Islet precursor cell (in vitro differentiated cells): ENCODE data around the gene ACTL10.

Source experiments
- DNase-seq: peaks from one replicate; pipeline ENCODE4 v3.0.0-alpha.2; 2018

Gene ACTL10

DNA sequence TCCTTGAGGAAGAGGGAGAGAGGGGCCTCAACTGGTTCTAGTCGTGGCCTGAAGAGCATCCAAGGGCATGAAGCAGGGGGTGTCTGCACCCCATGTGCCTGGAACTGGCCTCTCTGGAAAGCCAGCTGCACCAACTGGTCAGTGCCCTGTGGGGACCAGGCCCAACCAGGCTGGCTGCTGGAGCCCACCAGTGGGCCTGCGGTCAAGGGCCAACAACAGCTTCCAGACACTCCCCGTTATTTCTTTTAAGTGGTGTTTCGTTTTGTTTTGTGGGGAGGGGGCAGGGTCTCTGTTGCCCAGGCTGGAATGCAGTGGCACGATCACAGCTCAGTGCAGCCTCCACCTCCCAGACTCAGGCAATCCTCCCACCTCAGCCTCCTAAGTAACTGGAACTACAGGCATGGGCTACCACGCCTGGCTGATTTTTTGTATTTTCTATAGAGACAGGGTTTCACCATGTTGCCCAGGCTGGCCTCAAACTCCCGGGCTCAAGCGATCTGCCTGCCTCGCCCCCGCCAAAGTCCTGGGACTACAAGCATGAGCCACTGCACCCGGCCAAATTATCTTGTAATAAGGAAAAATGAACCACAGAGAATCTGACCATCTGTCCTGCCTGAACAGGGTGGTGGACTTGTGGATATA is 16.5 kb upstream of the ACTL10 start:
- no peak for DNase-seq

- DNase-seq: no peak
These were observed 15.8 kb upstream of the ACTL10 start for GRCh38 chr20:33650753-33651561.

DNA sequence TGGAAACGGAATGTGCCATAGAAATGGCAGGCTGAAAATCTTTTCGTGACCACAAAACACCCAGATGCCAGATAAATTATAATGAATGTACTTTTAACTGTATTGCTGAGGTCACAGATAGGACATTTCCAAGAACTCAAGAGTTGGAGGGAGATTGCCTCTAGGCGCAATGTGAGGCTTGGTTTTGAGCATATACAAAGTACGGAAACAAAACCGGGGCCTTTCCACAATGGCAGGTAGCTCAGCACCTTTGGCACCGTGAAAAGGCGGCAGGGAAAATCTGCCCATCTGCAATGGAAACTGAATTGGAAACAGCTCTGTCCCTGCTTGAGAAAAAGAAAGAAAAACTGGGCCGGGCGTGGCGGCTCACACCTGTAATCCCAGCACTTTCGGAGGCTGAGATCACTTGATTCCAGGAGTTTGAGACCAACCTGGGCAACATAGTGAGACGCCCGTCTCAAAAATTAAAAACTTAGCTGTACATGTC is 15.1 kb upstream of the ACTL10 start:
- DNase-seq: no peak

- peak; percentile 86 for DNase-seq
These were observed 13.4 kb upstream of the ACTL10 start for GRCh38 chr20:33653218-33653899.

DNA sequence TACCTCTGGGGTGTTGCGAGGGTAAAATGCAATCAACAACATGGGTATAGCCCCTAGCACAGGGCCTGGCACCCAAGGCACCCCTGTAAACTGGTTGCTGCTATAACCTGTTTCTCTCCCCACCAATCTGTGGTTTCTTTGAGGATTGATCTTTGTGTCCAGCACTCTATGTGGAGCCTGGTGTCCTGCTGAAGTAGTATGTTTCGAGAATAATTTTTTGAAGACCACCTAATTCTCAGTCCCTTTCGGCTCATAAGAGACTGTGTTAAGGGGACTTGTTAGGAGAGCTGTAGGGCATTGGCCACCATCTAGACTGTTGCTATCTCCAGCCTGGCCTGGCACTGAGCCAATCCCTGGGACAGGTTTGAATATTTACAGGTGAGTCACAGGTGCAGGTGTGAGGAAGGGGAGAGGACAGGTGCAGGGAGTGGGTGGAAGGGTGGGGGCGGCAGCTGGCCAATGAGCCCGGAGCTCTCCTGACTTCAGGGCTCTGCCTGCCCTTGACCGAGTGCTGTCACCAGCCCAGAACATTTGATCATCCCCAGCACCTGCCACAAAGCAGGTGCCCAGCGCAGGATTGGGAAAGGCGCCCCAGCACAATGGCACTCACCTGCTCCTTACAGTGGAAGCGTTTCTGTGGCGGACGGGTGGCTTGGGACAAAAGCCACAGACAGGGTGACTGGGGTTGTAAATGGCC is 12.7 kb upstream of the ACTL10 start:
- DNase-seq: no peak

DNA sequence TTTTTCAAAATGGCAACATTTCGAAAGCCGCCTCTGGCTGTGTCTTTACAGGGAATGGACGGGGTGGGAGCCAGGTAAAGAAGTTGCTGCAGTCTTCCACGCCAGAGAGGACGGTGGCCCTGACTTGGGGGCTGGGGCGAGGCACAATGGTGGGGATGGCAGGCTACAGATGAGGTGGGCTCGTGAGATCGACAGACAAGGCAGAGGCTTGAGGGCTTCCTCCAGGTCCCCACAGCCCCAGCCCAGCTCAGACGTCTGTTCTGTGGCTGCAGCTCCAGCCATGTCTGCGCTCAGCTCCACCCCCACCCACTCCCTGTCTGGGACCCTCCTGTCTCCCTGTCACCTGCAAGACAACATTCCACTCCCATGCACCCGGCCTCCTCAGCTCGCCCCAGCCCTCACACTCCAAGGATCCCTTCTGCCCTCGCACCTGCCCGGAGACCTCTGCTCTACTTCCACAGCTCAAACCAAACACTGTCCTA is 12.0 kb upstream of the ACTL10 start:
- DNase-seq: peak; percentile 74

GRCh38 chr20:33655164-33655563 is 11.6 kb upstream of the ACTL10 start:
- no peak for DNase-seq

DNA sequence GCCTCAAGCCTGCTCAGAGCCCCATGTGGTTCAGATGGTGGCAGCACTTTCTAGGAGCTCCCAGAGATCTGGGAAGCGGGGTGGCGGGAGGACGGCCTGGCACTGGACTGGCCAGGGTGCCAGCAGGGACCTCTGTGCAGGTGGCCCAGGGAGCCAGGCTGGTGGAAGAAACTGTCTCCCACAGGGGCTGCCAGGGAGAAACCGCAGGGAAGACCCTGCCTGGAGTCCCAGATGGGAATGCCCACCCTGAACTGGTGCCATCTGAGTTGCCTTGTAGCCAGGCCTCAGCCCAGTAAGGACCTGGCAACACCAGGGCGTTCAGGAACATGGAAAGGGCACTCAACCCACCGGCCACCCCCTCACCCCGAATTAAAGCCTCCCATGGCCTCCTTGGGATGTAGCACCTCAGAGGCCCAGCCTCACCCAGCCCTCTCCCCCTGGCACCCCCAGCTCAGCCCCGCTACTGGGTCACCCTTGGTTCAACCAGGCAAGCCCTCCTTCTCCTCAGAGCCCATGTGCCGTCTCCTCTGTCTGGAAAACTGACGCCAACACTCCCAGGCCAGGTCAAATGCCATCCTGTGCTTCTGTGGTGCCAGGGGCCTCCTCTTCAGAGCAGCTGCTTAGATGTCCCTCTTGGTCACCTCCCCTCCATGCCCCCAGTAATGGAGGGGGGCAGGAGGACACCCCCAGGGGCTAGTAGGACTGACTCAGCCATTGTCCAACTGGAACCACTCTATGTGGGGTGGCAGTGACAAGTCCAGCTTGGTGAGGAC is 10.5 kb upstream of the ACTL10 start:
- DNase-seq: no peak

DNA sequence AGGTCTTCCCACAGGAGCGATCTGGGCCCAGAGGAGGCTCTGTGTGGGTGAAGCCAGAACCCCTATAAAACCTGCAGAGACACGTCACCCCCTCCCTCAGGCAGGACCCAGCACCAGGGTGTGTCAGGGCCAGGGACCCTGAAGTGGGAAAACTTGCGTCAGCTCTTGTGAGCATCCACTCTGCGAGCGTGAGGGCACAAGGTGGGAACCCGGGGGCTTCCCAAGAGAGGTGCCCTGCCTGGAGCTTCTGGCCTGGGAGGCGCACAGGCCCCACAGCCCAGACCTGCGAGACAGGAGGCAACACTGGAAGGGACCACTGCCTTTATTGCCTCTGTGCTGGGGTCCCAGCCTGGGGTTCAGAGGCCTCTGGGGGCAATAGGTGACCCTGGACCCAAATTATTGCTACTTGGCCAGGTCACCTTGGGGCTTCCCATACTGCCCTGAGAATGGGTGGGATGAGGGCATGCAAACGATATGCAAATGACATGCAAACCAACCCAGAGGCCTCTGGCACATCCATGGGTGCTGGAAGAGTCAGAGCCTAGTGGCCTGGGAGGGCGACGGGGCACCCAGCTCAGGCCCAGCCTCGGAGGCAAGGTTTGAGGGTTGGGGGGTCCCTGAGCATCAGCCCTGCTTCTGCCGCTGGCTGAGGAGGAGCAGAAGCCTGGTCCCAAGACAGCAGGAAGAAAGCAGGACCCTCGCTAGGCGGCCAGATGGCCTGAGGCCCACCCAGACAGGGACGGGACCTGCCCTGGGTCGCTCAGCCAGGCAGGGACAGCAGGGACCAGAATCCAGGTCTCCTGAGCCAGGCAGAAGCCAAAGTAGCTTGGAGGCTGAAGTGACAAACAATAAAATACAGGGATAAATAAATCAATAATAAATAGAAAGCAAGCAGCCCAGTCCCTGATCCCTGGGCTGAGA is 9.7 kb upstream of the ACTL10 start:
- DNase-seq: no peak

DNA sequence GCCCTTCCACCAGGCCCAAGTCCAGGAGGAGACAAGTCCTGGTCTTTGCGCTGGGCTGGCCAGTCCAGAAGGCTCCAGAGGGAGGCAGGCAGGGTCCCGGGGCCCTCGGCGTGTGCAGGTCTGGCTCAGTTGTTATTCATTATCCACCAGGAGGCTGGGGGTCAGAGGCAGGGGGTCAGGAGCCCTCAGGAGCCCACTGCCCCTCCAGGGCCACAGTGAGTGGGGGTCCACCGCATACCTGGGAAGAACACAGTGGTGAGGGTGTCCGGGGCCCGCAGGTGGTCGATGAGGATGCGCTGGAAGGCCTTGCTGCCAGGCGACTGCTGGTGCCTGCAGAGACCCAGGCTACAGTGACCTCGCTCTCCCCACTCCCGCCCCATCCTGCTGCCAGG is 9.0 kb upstream of the ACTL10 start:
- DNase-seq: no peak

DNA sequence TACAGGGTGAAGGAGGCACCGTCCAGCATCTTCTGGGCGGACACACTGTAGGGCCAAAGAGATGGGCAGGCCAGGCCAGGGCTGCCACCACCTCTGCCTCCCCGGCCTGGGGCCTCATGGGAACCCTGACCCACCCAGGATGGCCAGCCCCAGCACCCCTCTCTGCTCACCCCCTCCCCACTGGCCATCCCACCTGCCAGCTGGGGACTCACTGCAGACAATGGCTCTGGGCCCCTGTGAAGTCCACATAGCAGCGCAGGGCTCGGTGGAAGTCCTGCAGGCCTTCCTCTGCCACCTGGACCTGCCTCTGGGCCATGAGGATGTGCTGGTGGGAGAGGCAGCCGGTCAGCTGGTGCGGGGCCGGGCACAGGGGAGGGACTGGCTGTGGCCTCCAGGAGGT is 8.2 kb upstream of the ACTL10 start:
- no peak for DNase-seq

DNA sequence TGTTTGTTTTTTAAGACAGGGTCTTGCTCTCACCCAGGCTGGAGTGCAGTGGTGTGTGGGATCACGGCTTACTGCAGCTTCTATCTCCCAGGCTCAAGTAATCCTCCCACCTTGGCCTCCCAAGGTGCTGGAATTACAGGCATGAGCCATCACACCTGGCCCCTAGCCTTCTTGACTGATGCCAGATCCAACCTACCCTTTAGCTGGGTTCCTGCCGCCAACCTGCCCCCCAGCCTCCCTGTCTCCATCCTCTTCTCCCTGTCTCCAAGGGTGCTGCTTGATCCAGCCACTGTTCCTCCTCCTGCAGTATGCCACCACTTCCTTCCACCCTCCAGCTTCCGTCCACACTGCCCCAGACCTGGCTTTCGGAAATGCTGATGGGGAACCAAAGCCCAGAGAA is 7.8 kb upstream of the ACTL10 start:
- no peak for DNase-seq

GRCh38 chr20:33659341-33660034 is 7.3 kb upstream of the ACTL10 start:
- no peak for DNase-seq

DNA sequence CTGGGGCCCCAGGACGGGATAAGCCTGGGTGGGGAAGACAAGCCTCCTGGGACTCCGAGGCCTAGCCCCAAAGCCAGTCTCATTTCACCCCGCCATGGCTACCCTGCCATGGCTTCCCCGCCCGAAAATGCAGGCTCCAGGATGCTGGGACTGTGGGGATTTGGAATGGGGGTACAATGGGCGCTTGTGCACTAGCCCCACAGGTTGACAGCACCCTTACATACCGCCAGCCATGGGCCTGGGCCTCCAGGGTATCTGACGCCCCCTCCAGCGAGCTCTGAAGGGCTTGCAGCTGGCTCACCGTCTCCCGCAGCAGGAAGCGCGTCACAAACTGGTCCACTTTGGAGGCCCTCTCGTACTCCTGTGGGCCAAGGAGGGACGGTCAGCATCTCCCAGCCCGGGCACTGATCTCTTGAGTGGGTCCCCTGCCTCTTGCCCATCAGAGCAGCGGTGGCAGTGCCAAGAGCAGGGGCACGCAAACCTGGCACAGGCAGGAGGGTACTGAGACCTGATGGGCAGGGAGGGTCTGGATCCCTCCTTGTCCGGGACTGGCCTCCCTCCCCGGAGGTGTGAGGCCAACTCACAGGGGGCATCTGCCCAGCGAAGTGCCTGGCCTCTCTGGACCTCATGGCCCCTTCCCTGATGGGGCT is 6.6 kb upstream of the ACTL10 start:
- no peak for DNase-seq

GRCh38 chr20:33660685-33661058 is 6.1 kb upstream of the ACTL10 start:
- DNase-seq: no peak

DNA sequence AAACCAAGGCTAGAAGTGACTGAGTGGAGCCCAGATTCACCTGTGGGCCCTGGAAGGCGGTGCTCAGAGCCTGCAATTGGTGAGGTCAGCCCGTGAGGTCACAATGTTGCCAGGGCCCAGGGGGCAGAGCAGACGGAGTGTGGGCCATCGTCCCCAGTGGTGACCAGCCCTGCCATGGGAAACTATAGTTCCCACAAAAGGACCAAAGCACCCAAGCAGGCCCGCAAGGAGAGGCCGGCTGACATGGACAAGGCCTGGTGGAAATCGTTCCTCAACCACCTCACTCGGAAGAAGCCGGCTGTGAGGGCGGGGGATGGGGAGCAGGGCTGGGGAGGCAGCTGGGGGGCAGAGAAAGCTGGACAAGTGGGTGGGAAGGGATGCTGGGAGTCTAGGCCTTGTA is 4.6 kb upstream of the ACTL10 start, which contains the start of gene C20orf144:
C20orf144 (plus strand) TSS at position 156 of the 400 bp plus-strand sequence; CDS start at position 175, 19 bp downstream.
- DNase-seq: no peak

DNA sequence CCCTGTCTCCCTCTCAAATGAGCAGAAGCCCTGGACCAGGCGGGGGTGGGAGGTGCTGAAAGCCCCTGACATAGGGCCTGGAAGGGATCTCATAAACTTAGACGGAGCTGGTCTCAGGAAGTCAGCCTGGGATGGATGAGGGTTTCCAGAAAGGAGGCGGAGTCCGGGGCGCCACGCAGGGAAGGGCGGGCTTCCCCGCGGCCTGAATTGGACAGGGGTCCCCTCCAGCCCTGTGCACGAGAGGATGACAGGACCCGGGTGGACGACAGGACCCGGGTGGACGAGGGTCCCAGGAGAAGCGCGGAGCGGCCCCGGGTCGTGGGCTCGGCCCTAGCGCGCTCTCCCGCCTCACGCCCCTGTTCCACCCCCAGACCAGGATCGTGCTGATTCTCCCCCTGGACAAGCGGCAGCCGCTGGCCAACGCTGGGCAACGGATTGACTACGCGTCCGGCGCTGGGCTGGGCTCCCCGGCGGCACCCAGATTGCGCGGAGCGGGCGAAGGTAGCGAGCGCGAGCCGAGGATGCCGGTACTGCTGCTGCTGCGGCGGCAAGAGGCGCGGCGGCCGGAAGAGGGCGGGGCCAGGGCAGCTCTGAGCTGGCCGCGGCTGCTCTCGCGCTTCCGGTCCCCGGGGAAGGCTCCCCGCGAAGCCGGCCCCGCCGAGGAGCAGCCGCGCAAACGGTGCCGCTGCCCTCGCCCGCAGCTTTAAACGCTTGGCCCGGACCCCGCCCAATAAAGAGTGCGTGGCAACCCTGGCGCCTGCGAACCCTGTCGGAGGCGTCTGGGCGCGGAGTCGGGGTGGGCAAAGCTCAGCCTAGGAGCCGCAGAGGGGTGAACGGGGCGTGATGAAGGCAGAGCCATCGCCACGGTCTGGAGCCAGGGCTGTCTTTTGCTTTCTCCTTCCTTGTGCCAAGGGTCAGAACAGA is 3.3 kb upstream of the ACTL10 start:
- peak; percentile 86 for DNase-seq

- DNase-seq: no peak
These were observed 2.5 kb upstream of the ACTL10 start for GRCh38 chr20:33664085-33664761.
